Type B pancreatic cell (in vitro differentiated cells): Measurements from ENCODE around the gene NOMO2. TPM values are rescaled to one million over a fixed set of nuclear protein-coding genes. Genes with fewer than 3 reads are reported as not detected.
"Not testable (repeated sequence)": the region's sequence is repeated elsewhere in the genome, so short reads cannot be mapped to it uniquely, and the experiment has no call there.

Experiments used
- DNase-seq: peaks from one replicate; pipeline ENCODE4 v3.0.0; 2021; ENCODE audit warnings: mixed read lengths; ENCODE audit not compliant: unreplicated experiment; ENCODE audit errors: extremely low spot score
- H3K27ac Mint-ChIP-seq: 2 replicates; pipeline ENCODE4 v1.8.0; 2021; ENCODE audit warnings: mild to moderate bottlenecking, mixed read lengths
- H3K27me3 Mint-ChIP-seq: 2 replicates; pipeline ENCODE4 v1.8.0; 2021; ENCODE audit warnings: mixed read lengths
- H3K36me3 Mint-ChIP-seq: 2 replicates; pipeline ENCODE4 v1.8.0; 2021; ENCODE audit warnings: mixed read lengths
- H3K4me1 Mint-ChIP-seq: one replicate; pipeline ENCODE4 v1.8.0; 2021; ENCODE audit warnings: mixed read lengths; ENCODE audit not compliant: unreplicated experiment
- H3K4me3 Mint-ChIP-seq: 2 replicates; pipeline ENCODE4 v1.8.0; 2021; ENCODE audit warnings: mild to moderate bottlenecking, mixed read lengths
- H3K9me3 Mint-ChIP-seq: 2 replicates; pipeline ENCODE4 v1.8.0; 2021; ENCODE audit warnings: mixed read lengths
- total RNA-seq: library from RNA; stranded (reverse); gene quantifications from 2 replicates; pipeline ENCODE4 v1.2.1, GENCODE V29; 2021; ENCODE audit warnings: low replicate concordance

NOMO2 gene
- total RNA-seq, 1 donor from 2014 or later = 90.5 TPM

GRCh38 chr16:18572973-18573372, 11.1 kb upstream of the NOMO2 start:
- H3K36me3 Mint-ChIP-seq, DNase-seq, H3K27me3 Mint-ChIP-seq, H3K4me1 Mint-ChIP-seq, H3K4me3 Mint-ChIP-seq, H3K9me3 Mint-ChIP-seq, H3K27ac Mint-ChIP-seq: not testable (repeated sequence)

GRCh38 chr16:18571307-18571850, 9.5 kb upstream of the NOMO2 start:
- not testable (repeated sequence) for H3K27me3 Mint-ChIP-seq, H3K9me3 Mint-ChIP-seq, DNase-seq, H3K27ac Mint-ChIP-seq, H3K36me3 Mint-ChIP-seq, H3K4me1 Mint-ChIP-seq, H3K4me3 Mint-ChIP-seq

GRCh38 chr16:18570529-18571306, 8.8 kb upstream of the NOMO2 start:
- not testable (repeated sequence) for H3K4me1 Mint-ChIP-seq, H3K27ac Mint-ChIP-seq, H3K9me3 Mint-ChIP-seq, H3K4me3 Mint-ChIP-seq, DNase-seq, H3K36me3 Mint-ChIP-seq, H3K27me3 Mint-ChIP-seq

GRCh38 chr16:18560416-18561220, 1.3 kb downstream of the NOMO2 start:
- H3K4me1 Mint-ChIP-seq, H3K36me3 Mint-ChIP-seq, DNase-seq, H3K9me3 Mint-ChIP-seq, H3K27me3 Mint-ChIP-seq, H3K27ac Mint-ChIP-seq: not testable (repeated sequence)
- H3K4me3 Mint-ChIP-seq = peak overlapping the region; percentile 45

- not testable (repeated sequence) for DNase-seq, H3K36me3 Mint-ChIP-seq, H3K4me3 Mint-ChIP-seq, H3K27me3 Mint-ChIP-seq, H3K27ac Mint-ChIP-seq, H3K9me3 Mint-ChIP-seq, H3K4me1 Mint-ChIP-seq
These were observed 8.2 kb downstream of the NOMO2 start for GRCh38 chr16:18553671-18554070.

GRCh38 chr16:18547382-18547781, 14.5 kb downstream of the NOMO2 start:
- DNase-seq, H3K4me1 Mint-ChIP-seq, H3K27ac Mint-ChIP-seq, H3K9me3 Mint-ChIP-seq, H3K36me3 Mint-ChIP-seq, H3K27me3 Mint-ChIP-seq, H3K4me3 Mint-ChIP-seq: not testable (repeated sequence)

- H3K9me3 Mint-ChIP-seq = not testable (repeated sequence)
These were observed 15.0 kb downstream of the NOMO2 start for GRCh38 chr16:18546853-18547252.

GRCh38 chr16:18544232-18545081, 17.4 kb downstream of the NOMO2 start:
- H3K4me1 Mint-ChIP-seq, H3K9me3 Mint-ChIP-seq, H3K27me3 Mint-ChIP-seq, DNase-seq, H3K4me3 Mint-ChIP-seq, H3K36me3 Mint-ChIP-seq, H3K27ac Mint-ChIP-seq: not testable (repeated sequence)

More at GRCh38 chr16:18546853-18547252, 15.0 kb downstream of the NOMO2 start:
- DNase-seq, H3K27me3 Mint-ChIP-seq, H3K4me1 Mint-ChIP-seq, H3K36me3 Mint-ChIP-seq, H3K4me3 Mint-ChIP-seq, H3K27ac Mint-ChIP-seq: not testable (repeated sequence)

GRCh38 chr16:18541912-18542311, 20.0 kb downstream of the NOMO2 start:
- H3K36me3 Mint-ChIP-seq, H3K27ac Mint-ChIP-seq, H3K9me3 Mint-ChIP-seq, H3K4me3 Mint-ChIP-seq, DNase-seq, H3K27me3 Mint-ChIP-seq, H3K4me1 Mint-ChIP-seq: not testable (repeated sequence)
